SU-DHL-6 (cell line): Measurements from ENCODE around the gene MBOAT1.

ENCODE experiments used
- CTCF ChIP-seq: fragments of 200-600 bp; sonication (generic); IDR thresholded peaks from one replicate; pipeline ENCODE4 v1.5.1; 2017; ENCODE audit warnings: antibody characterized with exemption, mild to moderate bottlenecking, low read length, moderate library complexity; ENCODE audit not compliant: insufficient read depth, poor library complexity, severe bottlenecking
- EZH2phosphoT487 ChIP-seq: fragments of 200-600 bp; sonication (generic), shearing (Covaris generic); conservative IDR thresholded peaks from 2 replicates; pipeline ENCODE4 v1.6.1; 2018; ENCODE audit warnings: mild to moderate bottlenecking, antibody characterized with exemption, low read length, moderate library complexity, mixed read lengths

GRCh38 chr6:20135677-20136268, 76.5 kb downstream of the MBOAT1 start:
- TF ChIP-seq CTCF (no peak), EZH2phosphoT487 (no peak)
